ENCODE results near the gene EIF4EBP3. TPM values are rescaled to one million over a fixed set of nuclear protein-coding genes. Genes with fewer than 3 reads are reported as not detected.
A peak's percentile ranks its signal among the peaks of the same experiment; 100 is the strongest.

EIF4EBP3 gene
- total RNA-seq, 4 donors from 2014 or later = 12.3 to 29.4 (median 14.9) TPM

DNA sequence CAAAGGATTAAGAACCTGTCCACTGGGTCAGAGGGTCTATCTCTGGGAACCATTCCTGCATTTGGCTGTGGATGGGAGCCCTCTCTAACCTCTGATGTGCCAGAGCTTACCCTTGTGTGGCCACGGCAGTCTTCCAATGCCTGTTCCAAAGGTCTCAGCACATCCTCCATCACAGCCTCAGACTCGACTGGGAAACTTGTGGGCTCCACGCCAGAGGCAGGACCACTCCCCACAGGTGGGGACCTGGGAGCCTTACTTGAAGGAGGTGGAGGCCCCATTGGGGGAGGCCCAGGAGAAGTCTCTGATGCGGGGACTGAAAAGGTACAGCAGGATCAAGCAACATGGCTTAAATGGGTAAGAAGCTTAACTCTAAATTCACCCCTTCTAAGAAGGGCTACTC lies 4.4 kb downstream of the EIF4EBP3 start:
- peaks cover 0 to 39% (median 8%) of the 10 kb centered on the region in 3 donors for H3K36me3 ChIP-seq
- 87 to 89% methylated on average over 4 of the region's 4 CpGs for WGBS, 2 donors
- peaks cover under 1 to 49% (median 33%) of the 10 kb centered on the region in 4 donors for H3K4me1 ChIP-seq
- no peaks in the 10 kb centered on the region for H3K9me3 ChIP-seq
- no peak overlapping the region for H3K4me3 ChIP-seq
- no peak overlapping the region for H3K27ac ChIP-seq
- no peak for DNase-seq (ENCODE audit: low spot score in 2 of 2)
- TF ChIP-seq EP300 (IDR thresholded peaks at IDR 0.05) (no peak), POLR2A (IDR thresholded peaks at IDR 0.05) (no peak)
- TF ChIP-seq, protein P1, sequence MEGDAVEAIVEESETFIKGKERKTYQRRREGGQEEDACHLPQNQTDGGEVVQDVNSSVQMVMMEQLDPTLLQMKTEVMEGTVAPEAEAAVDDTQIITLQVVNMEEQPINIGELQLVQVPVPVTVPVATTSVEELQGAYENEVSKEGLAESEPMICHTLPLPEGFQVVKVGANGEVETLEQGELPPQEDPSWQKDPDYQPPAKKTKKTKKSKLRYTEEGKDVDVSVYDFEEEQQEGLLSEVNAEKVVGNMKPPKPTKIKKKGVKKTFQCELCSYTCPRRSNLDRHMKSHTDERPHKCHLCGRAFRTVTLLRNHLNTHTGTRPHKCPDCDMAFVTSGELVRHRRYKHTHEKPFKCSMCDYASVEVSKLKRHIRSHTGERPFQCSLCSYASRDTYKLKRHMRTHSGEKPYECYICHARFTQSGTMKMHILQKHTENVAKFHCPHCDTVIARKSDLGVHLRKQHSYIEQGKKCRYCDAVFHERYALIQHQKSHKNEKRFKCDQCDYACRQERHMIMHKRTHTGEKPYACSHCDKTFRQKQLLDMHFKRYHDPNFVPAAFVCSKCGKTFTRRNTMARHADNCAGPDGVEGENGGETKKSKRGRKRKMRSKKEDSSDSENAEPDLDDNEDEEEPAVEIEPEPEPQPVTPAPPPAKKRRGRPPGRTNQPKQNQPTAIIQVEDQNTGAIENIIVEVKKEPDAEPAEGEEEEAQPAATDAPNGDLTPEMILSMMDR (IDR thresholded peaks at IDR 0.05) = no peak
- H3K27me3 ChIP-seq = no peaks in the 10 kb centered on the region

DNA sequence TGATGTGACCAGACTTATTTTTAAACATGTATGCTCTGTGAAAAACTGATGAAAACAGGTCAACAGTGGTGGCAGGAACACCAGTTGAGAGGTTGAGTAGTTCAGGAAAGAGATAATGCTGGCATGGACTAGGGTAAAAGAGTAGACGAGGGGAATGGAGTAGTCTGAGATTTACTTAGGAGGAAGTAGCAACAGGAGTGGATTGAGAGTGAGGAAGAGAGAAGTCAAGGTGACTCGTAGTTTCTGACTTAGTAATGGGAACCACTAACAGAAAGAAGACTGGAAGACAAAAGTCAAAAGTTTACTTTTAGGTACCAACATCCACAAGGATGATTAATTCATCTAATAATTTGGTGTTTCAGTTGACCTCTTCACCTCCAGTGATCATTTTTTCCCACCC lies 6.2 kb downstream of the EIF4EBP3 start:
- Histone ChIP-seq H3K27ac (no peak overlapping the region), H3K36me3 (peaks cover 0 to 46% (median 8%) of the 10 kb centered on the region in 3 donors), H3K4me1 (peaks cover 0 to 47% (median 26%) of the 10 kb centered on the region in 4 donors), H3K9me3 (no peaks in the 10 kb centered on the region), H3K4me3 (no peak overlapping the region), H3K27me3 (no peaks in the 10 kb centered on the region)
- TF ChIP-seq EP300 (IDR thresholded peaks at IDR 0.05) = no peak
- no peak for TF ChIP-seq POLR2A (IDR thresholded peaks at IDR 0.05)
- TF ChIP-seq, protein P1 (IDR thresholded peaks at IDR 0.05) = no peak
- 66 to 76% methylated on average over 2 of the region's 2 CpGs for WGBS, 2 donors
- no peak for DNase-seq (ENCODE audit: low spot score in 2 of 2)

DNA sequence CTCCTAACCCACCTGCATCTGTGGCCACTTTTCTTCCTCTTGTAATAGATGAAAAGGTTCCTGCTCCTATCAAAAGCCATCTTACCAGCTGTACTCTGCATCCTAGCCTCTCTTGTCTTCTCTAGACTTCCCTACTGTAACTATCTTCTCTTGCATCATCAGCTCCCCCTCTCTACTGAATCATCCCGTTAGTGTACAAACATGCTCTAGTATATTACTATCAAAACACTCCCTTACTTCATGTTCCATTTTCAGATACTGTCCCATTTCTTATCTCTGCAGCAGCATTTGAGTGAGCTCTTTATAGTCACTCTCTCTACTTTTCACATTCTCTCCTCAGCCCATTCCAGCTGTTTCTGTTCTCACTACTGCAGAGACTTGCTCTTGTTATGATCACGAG lies 7.0 kb downstream of the EIF4EBP3 start:
- Histone ChIP-seq H3K27me3 (no peaks in the 10 kb centered on the region), H3K9me3 (no peaks in the 10 kb centered on the region), H3K27ac (no peak overlapping the region), H3K36me3 (peaks cover 0 to 47% (median 8%) of the 10 kb centered on the region in 3 donors), H3K4me3 (no peak overlapping the region), H3K4me1 (peaks cover 0 to 39% (median 19%) of the 10 kb centered on the region in 4 donors)
- TF ChIP-seq, protein P1 (IDR thresholded peaks at IDR 0.05) = no peak
- TF ChIP-seq EP300 (IDR thresholded peaks at IDR 0.05) = no peak
- no peak for TF ChIP-seq POLR2A (IDR thresholded peaks at IDR 0.05)
- no peak for DNase-seq (ENCODE audit: low spot score in 2 of 2)
- WGBS, 2 donors = 63 to 72% methylated on average over 2 of the region's 2 CpGs

DNA sequence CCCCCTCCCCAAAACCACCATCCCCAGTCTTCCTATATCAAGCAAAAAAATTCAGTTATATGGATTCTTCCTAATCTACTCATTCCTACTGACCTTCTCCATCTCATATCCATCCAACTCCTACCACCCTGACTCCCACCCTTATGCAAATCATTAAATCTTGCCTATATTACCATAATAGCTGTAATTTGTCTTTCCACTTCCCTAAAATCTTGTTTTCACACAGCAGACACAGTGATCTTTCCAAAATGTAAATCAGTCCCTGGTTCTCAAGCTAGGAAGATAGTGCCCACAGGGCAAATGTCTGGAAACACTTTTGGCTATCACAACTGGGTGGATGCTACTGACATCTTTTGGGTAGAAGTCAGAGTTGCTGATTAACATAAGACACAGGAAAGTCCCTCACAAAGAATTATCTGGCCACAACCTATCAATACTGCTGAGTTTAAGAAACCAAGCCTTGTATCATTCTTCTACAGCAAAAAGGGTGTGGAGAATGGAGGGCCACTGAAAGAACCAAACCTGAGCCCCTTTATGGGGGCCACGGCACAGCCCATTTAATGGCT lies 8.4 kb downstream of the EIF4EBP3 start:
- peaks cover 0 to 31% (median 15%) of the 10 kb centered on the region in 4 donors for H3K4me1 ChIP-seq
- H3K36me3 ChIP-seq = peaks cover 0 to 47% (median under 1%) of the 10 kb centered on the region in 3 donors
- DNase-seq (ENCODE audit: low spot score in 2 of 2) = no peak
- H3K9me3 ChIP-seq = no peaks in the 10 kb centered on the region
- peak overlapping the region in 2 of 4 donors; percentile 27 to 93 for H3K27ac ChIP-seq
- 75 to 81% methylated on average over 1 of the region's 1 CpG for WGBS, 2 donors
- H3K27me3 ChIP-seq = no peaks in the 10 kb centered on the region
- H3K4me3 ChIP-seq = peak overlapping the region in 2 of 4 donors; percentile 86
- TF ChIP-seq POLR2A (IDR thresholded peaks at IDR 0.05) (no peak), EP300 (IDR thresholded peaks at IDR 0.05) (no peak)
- TF ChIP-seq, protein P1 (IDR thresholded peaks at IDR 0.05) = no peak

DNA sequence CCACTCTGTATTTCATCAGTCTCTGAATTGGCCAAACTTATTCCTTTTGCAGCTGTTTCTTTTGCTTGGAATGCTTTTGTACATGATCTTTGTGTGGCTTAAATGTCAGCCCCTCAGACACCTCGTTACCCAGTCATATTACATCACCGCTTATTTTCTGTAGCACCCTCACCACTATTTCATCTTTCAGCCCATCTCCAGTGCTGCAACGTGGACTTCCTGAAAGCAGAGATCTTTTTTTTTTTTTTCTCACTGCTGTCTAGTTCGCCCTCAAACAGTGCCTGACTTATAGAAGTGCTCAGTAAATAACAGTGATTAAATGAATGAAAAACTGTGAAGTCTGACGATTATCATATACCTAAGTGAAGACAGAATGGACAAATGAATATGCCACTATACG lies 9.0 kb downstream of the EIF4EBP3 start:
- peak overlapping the region; percentile 73 to 86 (median 84) for H3K4me3 ChIP-seq
- no peak for TF ChIP-seq EP300 (IDR thresholded peaks at IDR 0.05)
- TF ChIP-seq, protein P1 (IDR thresholded peaks at IDR 0.05) = no peak
- no peak for TF ChIP-seq POLR2A (IDR thresholded peaks at IDR 0.05)
- no peak for DNase-seq (ENCODE audit: low spot score in 2 of 2)
- H3K27ac ChIP-seq = peak overlapping the region in 2 of 4 donors; percentile 88 to 93
- H3K9me3 ChIP-seq = no peaks in the 10 kb centered on the region
- no peaks in the 10 kb centered on the region for H3K27me3 ChIP-seq
- peaks cover 0 to 36% (median 15%) of the 10 kb centered on the region in 4 donors for H3K4me1 ChIP-seq
- peaks cover 0 to 47% (median 0%) of the 10 kb centered on the region in 3 donors for H3K36me3 ChIP-seq
- WGBS, 2 donors = 3 to 4% methylated on average over 6 of the region's 6 CpGs
